Neural cell (in vitro differentiated cells): Measurements from ENCODE around the gene PRG2. TPM values are rescaled to one million over a fixed set of nuclear protein-coding genes. Genes with fewer than 3 reads are reported as not detected.

Experiments used
- H2AFZ ChIP-seq: fragments of 200-600, 300-800 bp; sonication (generic), shearing (Covaris generic); 2 replicates; pipeline ENCODE4 v1.6.0; 2014; ENCODE audit warnings: low read depth, mild to moderate bottlenecking, antibody characterized with exemption, low read length, moderate library complexity
- H3F3A ChIP-seq: fragments of 200-600 bp; shearing (Covaris generic); 2 replicates; pipeline ENCODE4 v1.6.1; 2016; ENCODE audit warnings: mild to moderate bottlenecking, moderate library complexity, mixed read lengths, antibody characterized with exemption, low read length; ENCODE audit not compliant: insufficient read depth, poor library complexity, severe bottlenecking
- H3K27ac ChIP-seq: fragments of 200-600, 300-800 bp; sonication (generic), shearing (Covaris generic); 2 replicates; pipeline ENCODE4 v1.5.1; 2014; ENCODE audit warnings: mild to moderate bottlenecking, low read length, moderate library complexity
- H3K27me3 ChIP-seq: fragments of 300-800, 200-600 bp; sonication (generic), shearing (Covaris generic); 2 replicates; pipeline ENCODE4 v1.6.0; 2014; ENCODE audit warnings: mild to moderate bottlenecking, low read depth, low read length, moderate library complexity; ENCODE audit not compliant: insufficient read depth
- H3K36me3 ChIP-seq: fragments of 300-800, 200-600 bp; sonication (generic), shearing (Covaris generic); 2 replicates; pipeline ENCODE4 v1.5.1; 2014; ENCODE audit warnings: mild to moderate bottlenecking, antibody characterized with exemption, low read length, moderate library complexity; ENCODE audit not compliant: insufficient read depth
- H3K4me2 ChIP-seq: fragments of 300-800, 200-600 bp; sonication (generic), shearing (Covaris generic); 2 replicates; pipeline ENCODE4 v1.6.0; 2014; ENCODE audit warnings: mild to moderate bottlenecking, low read length
- H3K4me3 ChIP-seq: fragments of 300-800, 200-600 bp; sonication (generic), shearing (Covaris generic); 2 replicates; pipeline ENCODE4 v1.5.1; 2014; ENCODE audit warnings: mild to moderate bottlenecking, low read length, moderate library complexity
- H3K79me2 ChIP-seq: fragments of 200-600 bp; shearing (Covaris generic); replicated peaks from 2 replicates; pipeline ENCODE4 v1.6.0; 2014; ENCODE audit warnings: mild to moderate bottlenecking, low read length, moderate library complexity; ENCODE audit not compliant: insufficient read depth
- H3K9ac ChIP-seq: fragments of 300-800, 200-600 bp; sonication (generic), shearing (Covaris generic); 2 replicates; pipeline ENCODE4 v1.6.1; 2016; ENCODE audit warnings: mild to moderate bottlenecking, low read length, mixed read lengths
- H3K9me2 ChIP-seq: fragments of 200-600 bp; shearing (Covaris generic); 2 replicates; pipeline ENCODE4 v1.6.1; 2016; ENCODE audit warnings: mild to moderate bottlenecking, low read length, mixed read lengths; ENCODE audit not compliant: insufficient read depth
- H3K9me3 ChIP-seq: fragments of 200-600, 300-800 bp; sonication (generic), shearing (Covaris generic); 2 replicates; pipeline ENCODE4 v1.6.1; 2016; ENCODE audit warnings: mild to moderate bottlenecking, mixed run types, low read length, moderate library complexity, mixed read lengths
- H4K20me1 ChIP-seq: fragments of 200-600 bp; shearing (Covaris generic); 2 replicates; pipeline ENCODE4 v1.6.1; 2016; ENCODE audit warnings: mild to moderate bottlenecking, mixed run types; ENCODE audit not compliant: insufficient read depth
- EP300 ChIP-seq: fragments of 450-650 bp; conservative IDR thresholded peaks from 2 replicates; pipeline ENCODE4 v1.6.1; 2014; ENCODE audit warnings: antibody characterized with exemption, mild to moderate bottlenecking, moderate library complexity; ENCODE audit not compliant: poor library complexity, severe bottlenecking
- EZH2 ChIP-seq: fragments of 200-600, 300-800 bp; shearing (Covaris generic), sonication (generic); IDR thresholded peaks from 2 replicates; pipeline ENCODE4 v1.6.1; 2014; ENCODE audit warnings: antibody characterized with exemption, low read length, borderline replicate concordance, mild to moderate bottlenecking; ENCODE audit not compliant: insufficient read depth, poor library complexity, severe bottlenecking
- MXI1 ChIP-seq: fragments of 450-650 bp; conservative IDR thresholded peaks from 2 replicates; pipeline ENCODE4 v1.6.1; 2014; ENCODE audit warnings: antibody characterized with exemption, mild to moderate bottlenecking; ENCODE audit not compliant: poor library complexity, severe bottlenecking
- POLR2AphosphoS5 ChIP-seq: IDR thresholded peaks from 2 replicates; pipeline ENCODE4 v1.6.1; 2012
- RAD21 ChIP-seq: fragments of 450-650 bp; conservative IDR thresholded peaks from 2 replicates; pipeline ENCODE4 v1.6.1; 2014; ENCODE audit warnings: antibody characterized with exemption, mild to moderate bottlenecking, moderate library complexity
- SMC3 ChIP-seq: fragments of 450-650 bp; conservative IDR thresholded peaks from 2 replicates; pipeline ENCODE4 v1.6.1; 2014; ENCODE audit warnings: antibody characterized with exemption, mild to moderate bottlenecking, moderate library complexity; ENCODE audit not compliant: poor library complexity
- TAF1 ChIP-seq: IDR thresholded peaks from 2 replicates; pipeline ENCODE4 v1.6.1; 2012; ENCODE audit warnings: low read depth
- polyA plus RNA-seq: library from polyadenylated mRNA; depleted of rRNA; stranded (reverse); fragments of >200 nt; gene quantifications from 2 replicates; pipeline ENCODE4 v1.2.3, GENCODE V29; 2014
- TF ChIP-seq, protein P1 (sequence below): IDR thresholded peaks from 2 replicates; pipeline ENCODE4 v1.6.1; 2012; ENCODE audit warnings: borderline replicate concordance
- TF ChIP-seq, protein P2 (sequence below): fragments of 450-650 bp; IDR thresholded peaks from 2 replicates; pipeline ENCODE4 v1.5.1; 2014; ENCODE audit warnings: antibody characterized with exemption, mild to moderate bottlenecking, moderate library complexity; ENCODE audit not compliant: poor library complexity, severe bottlenecking

The PRG2 gene
- polyA plus RNA-seq, 1 donor from 2014 or later: not detected

DNA sequence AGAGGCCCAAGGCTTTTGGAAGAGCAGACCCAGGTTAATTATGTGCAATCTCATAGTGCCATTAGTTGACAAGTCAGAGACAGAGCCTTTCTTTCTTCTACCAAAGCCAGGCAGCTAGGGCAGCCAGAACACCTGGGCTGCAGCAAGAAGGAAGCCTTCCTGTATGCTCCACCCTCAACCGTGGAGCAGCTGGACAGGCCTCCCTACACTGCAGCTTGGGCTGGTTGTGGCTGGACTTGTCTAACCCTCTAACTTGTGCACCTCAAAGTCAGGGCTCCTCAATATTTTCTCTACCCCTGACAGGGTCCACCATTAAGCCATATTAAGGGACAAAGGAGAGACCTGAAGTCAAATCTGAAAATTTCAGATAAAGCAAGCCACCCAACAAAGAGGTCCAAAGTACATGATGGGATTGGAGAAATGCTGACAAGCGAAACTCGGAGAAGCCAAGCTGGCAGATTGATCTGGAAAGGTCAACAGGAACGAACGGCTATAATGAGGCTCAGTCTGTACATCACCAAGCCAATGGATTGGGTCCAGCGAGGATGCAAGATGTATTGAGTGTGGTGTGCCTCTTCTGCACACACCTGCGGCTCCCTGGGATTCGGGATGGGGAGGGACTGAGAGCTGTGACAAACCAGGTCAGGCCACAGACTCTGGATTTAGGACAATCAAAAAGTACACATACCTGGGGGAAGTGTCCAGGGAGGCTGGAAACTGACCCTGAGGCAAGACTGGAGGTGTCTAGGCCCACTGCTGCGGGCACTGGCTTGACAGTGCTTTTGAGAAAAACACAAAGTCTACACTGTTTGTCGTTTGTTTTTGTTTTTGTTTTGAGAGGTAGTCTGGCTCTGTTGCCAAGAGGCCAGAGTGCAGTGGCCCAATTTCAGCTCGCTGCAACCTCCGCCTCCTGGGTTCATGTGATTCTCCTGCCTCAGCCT lies 48.2 kb upstream of the PRG2 start:
- Histone ChIP-seq H3K9ac (no peak overlapping the region), H3K9me2 (no peaks in the 10 kb centered on the region), H3K4me2 (no peak overlapping the region), H2AFZ (no peak overlapping the region), H3K36me3 (no peaks in the 10 kb centered on the region), H3K79me2 (no peaks in the 10 kb centered on the region), H3K27ac (no peak overlapping the region), H3K4me3 (no peak overlapping the region), H3K27me3 (no peaks in the 10 kb centered on the region), H4K20me1 (no peaks in the 10 kb centered on the region), H3F3A (no peaks in the 10 kb centered on the region), H3K9me3 (no peaks in the 10 kb centered on the region)
- TF ChIP-seq EP300 (no peak), EZH2 (no peak), POLR2AphosphoS5 (no peak), MXI1 (no peak), TAF1 (no peak), SMC3 (no peak), RAD21 (no peak)
- TF ChIP-seq, protein P1, sequence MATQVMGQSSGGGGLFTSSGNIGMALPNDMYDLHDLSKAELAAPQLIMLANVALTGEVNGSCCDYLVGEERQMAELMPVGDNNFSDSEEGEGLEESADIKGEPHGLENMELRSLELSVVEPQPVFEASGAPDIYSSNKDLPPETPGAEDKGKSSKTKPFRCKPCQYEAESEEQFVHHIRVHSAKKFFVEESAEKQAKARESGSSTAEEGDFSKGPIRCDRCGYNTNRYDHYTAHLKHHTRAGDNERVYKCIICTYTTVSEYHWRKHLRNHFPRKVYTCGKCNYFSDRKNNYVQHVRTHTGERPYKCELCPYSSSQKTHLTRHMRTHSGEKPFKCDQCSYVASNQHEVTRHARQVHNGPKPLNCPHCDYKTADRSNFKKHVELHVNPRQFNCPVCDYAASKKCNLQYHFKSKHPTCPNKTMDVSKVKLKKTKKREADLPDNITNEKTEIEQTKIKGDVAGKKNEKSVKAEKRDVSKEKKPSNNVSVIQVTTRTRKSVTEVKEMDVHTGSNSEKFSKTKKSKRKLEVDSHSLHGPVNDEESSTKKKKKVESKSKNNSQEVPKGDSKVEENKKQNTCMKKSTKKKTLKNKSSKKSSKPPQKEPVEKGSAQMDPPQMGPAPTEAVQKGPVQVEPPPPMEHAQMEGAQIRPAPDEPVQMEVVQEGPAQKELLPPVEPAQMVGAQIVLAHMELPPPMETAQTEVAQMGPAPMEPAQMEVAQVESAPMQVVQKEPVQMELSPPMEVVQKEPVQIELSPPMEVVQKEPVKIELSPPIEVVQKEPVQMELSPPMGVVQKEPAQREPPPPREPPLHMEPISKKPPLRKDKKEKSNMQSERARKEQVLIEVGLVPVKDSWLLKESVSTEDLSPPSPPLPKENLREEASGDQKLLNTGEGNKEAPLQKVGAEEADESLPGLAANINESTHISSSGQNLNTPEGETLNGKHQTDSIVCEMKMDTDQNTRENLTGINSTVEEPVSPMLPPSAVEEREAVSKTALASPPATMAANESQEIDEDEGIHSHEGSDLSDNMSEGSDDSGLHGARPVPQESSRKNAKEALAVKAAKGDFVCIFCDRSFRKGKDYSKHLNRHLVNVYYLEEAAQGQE: no peak
- TF ChIP-seq, protein P2, sequence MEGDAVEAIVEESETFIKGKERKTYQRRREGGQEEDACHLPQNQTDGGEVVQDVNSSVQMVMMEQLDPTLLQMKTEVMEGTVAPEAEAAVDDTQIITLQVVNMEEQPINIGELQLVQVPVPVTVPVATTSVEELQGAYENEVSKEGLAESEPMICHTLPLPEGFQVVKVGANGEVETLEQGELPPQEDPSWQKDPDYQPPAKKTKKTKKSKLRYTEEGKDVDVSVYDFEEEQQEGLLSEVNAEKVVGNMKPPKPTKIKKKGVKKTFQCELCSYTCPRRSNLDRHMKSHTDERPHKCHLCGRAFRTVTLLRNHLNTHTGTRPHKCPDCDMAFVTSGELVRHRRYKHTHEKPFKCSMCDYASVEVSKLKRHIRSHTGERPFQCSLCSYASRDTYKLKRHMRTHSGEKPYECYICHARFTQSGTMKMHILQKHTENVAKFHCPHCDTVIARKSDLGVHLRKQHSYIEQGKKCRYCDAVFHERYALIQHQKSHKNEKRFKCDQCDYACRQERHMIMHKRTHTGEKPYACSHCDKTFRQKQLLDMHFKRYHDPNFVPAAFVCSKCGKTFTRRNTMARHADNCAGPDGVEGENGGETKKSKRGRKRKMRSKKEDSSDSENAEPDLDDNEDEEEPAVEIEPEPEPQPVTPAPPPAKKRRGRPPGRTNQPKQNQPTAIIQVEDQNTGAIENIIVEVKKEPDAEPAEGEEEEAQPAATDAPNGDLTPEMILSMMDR: no peak

DNA sequence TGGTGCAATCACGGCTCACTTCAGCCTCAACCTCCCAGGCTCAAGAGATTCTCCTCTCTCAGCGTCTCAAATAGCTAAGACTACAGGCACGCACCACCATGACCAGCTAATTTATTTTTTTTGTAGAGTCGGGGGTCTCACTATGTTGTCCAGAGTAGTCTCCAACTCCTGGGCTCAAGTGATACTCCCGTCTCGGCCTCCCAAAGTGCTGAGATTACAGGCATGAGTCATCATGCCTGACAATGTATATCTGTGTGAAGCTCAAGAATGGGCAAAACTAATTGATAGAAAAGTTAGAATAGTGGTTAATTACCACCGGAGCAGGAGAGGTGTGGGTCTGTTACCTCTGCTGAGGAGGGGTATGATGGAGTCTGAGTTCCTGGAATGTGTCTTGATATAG lies 45.6 kb upstream of the PRG2 start:
- no peak for TF ChIP-seq EZH2
- TF ChIP-seq SMC3: no peak
- TF ChIP-seq TAF1: no peak
- no peak for TF ChIP-seq EP300
- TF ChIP-seq, protein P1: no peak
- TF ChIP-seq MXI1: no peak
- no peak for TF ChIP-seq POLR2AphosphoS5
- TF ChIP-seq, protein P2: no peak
- no peak for TF ChIP-seq RAD21

More for the DNA sequence above, 45.6 kb upstream of the PRG2 start:
- Histone ChIP-seq H3F3A (no peaks in the 10 kb centered on the region), H2AFZ (no peak overlapping the region), H3K27ac (no peak overlapping the region), H3K79me2 (no peaks in the 10 kb centered on the region), H3K36me3 (no peaks in the 10 kb centered on the region), H3K4me2 (no peak overlapping the region), H3K9me2 (no peaks in the 10 kb centered on the region), H4K20me1 (no peaks in the 10 kb centered on the region), H3K27me3 (no peaks in the 10 kb centered on the region), H3K4me3 (no peak overlapping the region), H3K9ac (no peak overlapping the region), H3K9me3 (no peaks in the 10 kb centered on the region)
